GM11168 (cell line): ENCODE data around the gene ATAD1.

ENCODE experiments used
- in situ Hi-C: fragments of 300-500 bp; cut with MboI; formaldehyde crosslinking; loops from one replicate; pipeline ENCODE4 v1.12.0; 2022; ENCODE audit warnings: low sequenced_read_pairs; ENCODE audit not compliant: unreplicated experiment

ATAD1 gene

DNA sequence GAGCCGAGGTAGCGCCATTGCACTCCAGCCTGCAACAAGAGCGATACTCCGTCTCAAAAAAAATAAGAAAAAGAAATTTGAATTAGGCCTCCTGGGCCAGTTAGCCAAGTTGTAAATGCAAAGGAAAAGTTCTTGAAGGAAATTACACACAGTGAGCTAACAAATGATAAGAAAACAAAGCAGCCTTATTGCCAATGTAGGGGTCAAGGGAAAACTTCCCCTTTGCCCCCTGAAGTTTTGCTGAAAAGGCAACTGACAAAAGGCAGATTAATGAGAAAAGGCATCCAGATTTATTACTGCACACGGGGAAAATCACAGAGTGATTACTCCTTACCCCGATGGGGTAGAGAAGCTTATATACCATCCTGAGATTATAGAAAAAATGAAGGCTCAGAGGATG lies 88.1 kb downstream of the ATAD1 start:
- in situ Hi-C loops, result loop anchor here (25.0 kb wide), 1 partner anchor 193 kb away; no protein-coding TSS in a partner anchor

GRCh38 chr10:87724789-87725188 lies 93.2 kb downstream of the ATAD1 start:
- in situ Hi-C loops, result loop anchor here (25.0 kb wide), 1 partner anchor 187 kb away; no protein-coding TSS in a partner anchor

DNA sequence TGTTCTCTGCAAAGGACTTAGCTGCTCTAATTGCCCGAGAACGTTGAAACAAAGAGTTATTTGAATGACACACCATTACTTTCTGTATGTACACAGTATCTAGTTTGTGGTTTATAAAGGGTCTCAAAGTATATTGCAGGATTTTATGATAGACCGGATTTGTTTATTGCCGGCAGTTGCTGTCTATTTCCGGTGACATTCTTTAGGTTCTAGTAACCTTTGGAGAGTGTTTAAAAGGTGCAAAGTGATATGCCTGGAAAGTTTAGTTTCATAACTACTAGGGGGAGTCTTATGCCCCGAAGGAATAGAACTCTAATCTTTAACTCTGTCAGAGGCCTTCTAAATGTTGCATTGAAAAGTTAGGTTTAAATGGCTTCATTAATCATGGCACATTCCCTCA lies 94.5 kb downstream of the ATAD1 start:
- in situ Hi-C loops, result no loop called here

DNA sequence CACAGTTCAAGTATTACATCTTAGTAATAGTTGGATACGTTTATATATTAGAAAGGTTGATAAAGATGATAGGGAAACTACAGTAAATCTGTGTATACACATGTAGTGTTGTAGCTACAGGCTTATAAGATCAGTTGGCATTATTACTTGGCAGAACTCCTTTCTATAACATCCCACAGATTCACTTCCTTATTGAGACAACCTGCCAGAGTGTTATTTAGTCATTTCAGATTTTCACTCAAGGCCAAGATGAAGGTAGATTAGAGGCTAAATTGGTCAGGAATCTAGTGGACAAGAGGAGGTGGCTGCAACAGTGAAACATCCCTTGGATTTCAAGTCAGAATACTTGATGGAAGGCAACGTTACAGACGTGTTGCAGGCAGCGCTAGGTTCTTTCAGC lies 95.3 kb downstream of the ATAD1 start:
- in situ Hi-C loops, result no loop called here

GRCh38 chr10:87721781-87722180 lies 96.2 kb downstream of the ATAD1 start:
- in situ Hi-C loops, result no loop called here

- in situ Hi-C loops, result no loop called here
Observed at GRCh38 chr10:87720665-87721064, 97.4 kb downstream of the ATAD1 start.

DNA sequence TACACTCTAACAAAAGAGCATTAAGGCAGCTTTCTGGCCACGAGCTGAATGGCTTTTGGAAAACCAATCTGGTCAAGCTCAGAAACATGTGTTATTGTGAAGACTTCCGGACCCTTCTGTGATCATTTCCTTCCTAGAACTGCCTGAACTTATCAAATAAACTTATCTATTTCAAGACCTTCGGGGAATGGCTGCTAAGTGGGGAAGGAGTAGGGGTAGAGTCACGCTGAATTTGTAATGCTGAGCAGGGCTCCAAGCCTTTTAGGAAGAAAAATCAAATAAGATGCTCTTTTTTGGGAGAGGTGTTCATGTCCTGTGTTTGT lies 101.7 kb downstream of the ATAD1 start:
- in situ Hi-C loops, result no loop called here

- in situ Hi-C loops, result no loop called here
Observed at GRCh38 chr10:87715552-87716347, 102.3 kb downstream of the ATAD1 start.

- in situ Hi-C loops, result no loop called here
Observed at GRCh38 chr10:87713707-87714106, 104.3 kb downstream of the ATAD1 start.

GRCh38 chr10:87712913-87713616 lies 105.0 kb downstream of the ATAD1 start:
- in situ Hi-C loops, result no loop called here

GRCh38 chr10:87707254-87707653 lies 110.8 kb downstream of the ATAD1 start:
- in situ Hi-C loops, result no loop called here

GRCh38 chr10:87706731-87707130 lies 111.3 kb downstream of the ATAD1 start:
- in situ Hi-C loops, result no loop called here

DNA sequence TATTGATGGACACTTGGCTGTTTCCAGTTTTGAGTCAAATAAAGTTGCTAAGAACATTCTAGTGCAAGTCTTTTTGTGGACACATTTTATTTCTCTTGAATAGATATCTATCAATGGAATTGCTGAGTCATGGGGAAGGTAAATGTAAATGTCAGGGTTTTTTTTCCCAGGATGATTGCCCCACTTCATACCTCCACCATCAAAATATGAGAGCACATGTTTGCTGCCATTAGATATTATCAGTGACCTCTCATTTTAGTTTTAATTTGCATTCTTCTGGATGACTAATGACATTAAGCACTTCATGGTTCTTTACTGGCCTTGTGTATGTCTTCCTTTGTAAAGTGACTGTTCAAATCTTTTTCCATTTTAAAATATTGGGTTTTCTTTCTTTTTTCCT lies 112.7 kb downstream of the ATAD1 start:
- in situ Hi-C loops, result no loop called here

DNA sequence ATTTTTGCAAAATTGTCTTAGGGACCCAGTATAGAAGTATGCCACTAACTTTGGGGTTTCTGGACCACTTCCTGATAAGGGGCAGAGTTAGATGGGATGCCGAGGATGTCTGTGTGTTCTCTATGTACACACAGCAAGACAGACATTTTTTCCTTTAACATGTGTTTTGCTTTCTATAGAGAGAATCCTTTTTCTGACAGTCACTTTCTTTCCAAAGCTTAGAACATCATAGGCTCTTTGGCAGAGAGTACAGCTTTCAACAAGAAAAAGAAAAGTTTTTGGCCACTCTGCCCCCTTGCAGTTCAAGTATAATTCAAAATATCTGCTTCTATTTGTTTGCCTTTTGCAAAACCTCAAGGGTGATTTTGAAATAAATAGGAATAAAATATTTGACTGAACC lies 114.3 kb downstream of the ATAD1 start:
- in situ Hi-C loops, result no loop called here

DNA sequence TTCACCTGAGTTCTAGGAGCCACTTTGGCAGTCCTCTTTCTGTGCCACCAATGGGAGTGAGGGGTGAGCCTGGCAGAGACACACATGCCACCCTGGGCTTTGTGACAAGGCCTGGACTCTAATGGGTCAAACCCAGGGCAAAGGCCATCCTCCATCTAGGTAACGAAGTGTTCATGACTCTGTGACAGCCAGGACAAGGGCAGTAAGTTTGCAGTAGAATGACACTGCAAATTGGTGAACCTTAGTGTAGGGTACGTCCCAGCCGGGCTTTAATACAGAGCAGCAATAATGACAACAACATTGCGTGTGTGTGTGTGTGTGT lies 115.1 kb downstream of the ATAD1 start:
- in situ Hi-C loops, result no loop called here

DNA sequence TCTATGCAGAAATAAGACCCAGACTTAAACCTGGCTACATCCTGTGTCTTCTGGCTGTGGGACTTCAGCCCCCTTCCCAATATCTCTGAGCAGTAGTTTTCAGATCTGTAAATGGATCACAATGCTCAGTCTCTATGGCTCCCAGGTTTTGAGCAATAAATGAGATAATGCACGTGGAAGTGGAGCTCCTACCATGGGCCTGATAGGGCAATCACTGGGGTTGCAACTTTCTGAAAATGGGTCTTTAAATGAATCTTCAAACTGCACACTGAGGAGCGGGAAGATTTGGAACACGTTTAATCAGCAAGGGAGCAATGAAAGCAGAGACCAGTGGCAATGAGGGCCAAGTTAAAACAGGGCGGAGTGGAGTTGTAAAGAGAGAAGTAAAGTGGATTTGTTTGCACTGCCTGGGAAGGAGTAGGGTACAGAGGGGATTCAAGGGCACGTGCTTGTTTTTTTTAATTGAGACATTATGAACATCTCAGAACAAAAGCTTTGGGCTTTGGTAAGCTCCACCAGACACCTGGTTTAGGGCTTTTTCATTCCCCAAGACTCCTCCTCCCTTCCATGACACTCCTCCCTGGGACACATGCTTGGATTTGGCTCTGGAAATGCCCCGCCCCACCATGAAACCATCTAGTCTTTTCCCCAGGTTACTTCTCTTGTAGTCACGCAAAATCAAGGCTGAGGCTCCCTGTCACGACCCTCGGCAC lies 115.6 kb downstream of the ATAD1 start:
- in situ Hi-C loops, result no loop called here
